ENCODE data around the gene MARCO.
"Not testable (repeated sequence)": the region's sequence is repeated elsewhere in the genome, so short reads cannot be mapped to it uniquely, and the experiment has no call there.

The MARCO gene

GRCh38 chr2:118974103-118974993 is 32.4 kb downstream of the MARCO start:
- DNase-seq: no peak

GRCh38 chr2:118975133-118975532 is 33.1 kb downstream of the MARCO start:
- DNase-seq: no peak

GRCh38 chr2:118978064-118978463 is 36.1 kb downstream of the MARCO start:
- DNase-seq: no peak

GRCh38 chr2:118979152-118979861 is 37.3 kb downstream of the MARCO start:
- DNase-seq: no peak

GRCh38 chr2:118980022-118980421 is 38.0 kb downstream of the MARCO start:
- no peak for DNase-seq

GRCh38 chr2:118980573-118980972 is 38.6 kb downstream of the MARCO start:
- no peak for DNase-seq

- DNase-seq: no peak
Measured at GRCh38 chr2:118981632-118982031, 39.6 kb downstream of the MARCO start.

GRCh38 chr2:118982039-118982438 is 40.0 kb downstream of the MARCO start:
- no peak for DNase-seq

GRCh38 chr2:118983133-118983532 is 41.1 kb downstream of the MARCO start:
- no peak for DNase-seq

GRCh38 chr2:118983915-118984314 is 41.9 kb downstream of the MARCO start:
- DNase-seq: no peak

GRCh38 chr2:118986738-118987137 is 44.7 kb downstream of the MARCO start:
- no peak for DNase-seq

GRCh38 chr2:118987886-118988285 is 45.9 kb downstream of the MARCO start:
- no peak for DNase-seq

- DNase-seq: no peak
Measured at GRCh38 chr2:118988706-118989105, 46.7 kb downstream of the MARCO start.

GRCh38 chr2:118989481-118989880 is 47.5 kb downstream of the MARCO start:
- DNase-seq: no peak

- no peak for DNase-seq
Measured at GRCh38 chr2:118990757-118991545, 49.0 kb downstream of the MARCO start.

- no peak for DNase-seq
Measured at GRCh38 chr2:118991554-118991953, 49.6 kb downstream of the MARCO start.

GRCh38 chr2:118992740-118993391 is 50.9 kb downstream of the MARCO start:
- no peak for DNase-seq

GRCh38 chr2:118993392-118993752 is 51.4 kb downstream of the MARCO start:
- DNase-seq: no peak

- no peak for DNase-seq
Measured at GRCh38 chr2:118994172-118994700, 52.2 kb downstream of the MARCO start.

GRCh38 chr2:118994778-118995177 is 52.8 kb downstream of the MARCO start:
- no peak for DNase-seq

GRCh38 chr2:119003856-119004255 is 61.9 kb downstream of the MARCO start:
- not testable (repeated sequence) for DNase-seq

- no peak for DNase-seq
Measured at GRCh38 chr2:119004602-119005001, 62.6 kb downstream of the MARCO start.
